ENCODE measurements around the gene USP2. TPM values are rescaled to one million over a fixed set of nuclear protein-coding genes. Genes with fewer than 3 reads are reported as not detected.

Gene USP2
- polyA plus RNA-seq, 3 donors: 0.36 TPM; not detected in 2

- Mint-ChIP-seq H3K36me3 (peaks cover 51 to 69% of the 10 kb centered on the region in 2 donors), H3K27me3 (ENCODE audit: low read depth in 3 of 3) (peaks cover 3 to 11% (median 9%) of the 10 kb centered on the region in 3 donors), H3K4me1 (no peaks in the 10 kb centered on the region), H3K27ac (no peak overlapping the region), H3K9me3 (no peaks in the 10 kb centered on the region), H3K4me3 (no peak overlapping the region)
- intact Hi-C loops (cut with micrococcal nuclease): no loop called here
- H3K27ac ChIP-seq (ENCODE audit: low read depth in 1 of 2, low read length in 2 of 2): no peak overlapping the region
- 93% methylated on average over 5 of the region's 5 CpGs for WGBS (ENCODE audit: insufficient coverage)
- H3K27me3 ChIP-seq (ENCODE audit: control insufficient read depth in 2 of 2, insufficient read depth in 2 of 2, low read length in 2 of 2): no peaks in the 10 kb centered on the region
- no peak overlapping the region for H2AFZ ChIP-seq (ENCODE audit: insufficient read depth, low read depth, low read length, poor library complexity, severe bottlenecking)
- no peak overlapping the region for H3K4me2 ChIP-seq (replicated peaks; ENCODE audit: extremely low read depth, low read length, poor library complexity, severe bottlenecking)
- H3K9me3 ChIP-seq (replicated peaks in 1 of 2; ENCODE audit: control insufficient read depth in 1 of 2, insufficient read depth in 1 of 2, low read length in 2 of 2): no peaks in the 10 kb centered on the region
- DNase-seq: no peak
- no peak overlapping the region for H3K9ac ChIP-seq (ENCODE audit: insufficient read depth, low read length, poor library complexity, severe bottlenecking)
- no peak overlapping the region for H3K4me3 ChIP-seq (replicated peaks in 1 of 3; ENCODE audit: low read depth in 2 of 3, low read length in 3 of 3)
- peaks cover 65% of the 10 kb centered on the region for H4K20me1 ChIP-seq (ENCODE audit: insufficient read depth, low read length)
- H3K79me2 ChIP-seq (ENCODE audit: insufficient read depth, low read length): no peaks in the 10 kb centered on the region
- TF ChIP-seq CTCF (IDR thresholded peaks at IDR 0.05): no peak
- H3K36me3 ChIP-seq (replicated peaks in 1 of 2; ENCODE audit: control insufficient read depth in 1 of 2, insufficient read depth in 2 of 2, low read length in 2 of 2): peaks cover 48 to 66% of the 10 kb centered on the region in 2 donors
- no peaks in the 10 kb centered on the region for H3K4me1 ChIP-seq (ENCODE audit: control insufficient read depth in 1 of 2, insufficient read depth in 2 of 2, low read length in 2 of 2)
Observed at GRCh38 chr11:119307974-119308373, 73.5 kb downstream of the USP2 start.

GRCh38 chr11:119307219-119307618 is 74.3 kb downstream of the USP2 start:
- no peaks in the 10 kb centered on the region for H3K79me2 ChIP-seq (ENCODE audit: insufficient read depth, low read length)
- peaks cover 55 to 74% of the 10 kb centered on the region in 2 donors for H3K36me3 ChIP-seq (replicated peaks in 1 of 2; ENCODE audit: control insufficient read depth in 1 of 2, insufficient read depth in 2 of 2, low read length in 2 of 2)
- H2AFZ ChIP-seq (ENCODE audit: insufficient read depth, low read depth, low read length, poor library complexity, severe bottlenecking): no peak overlapping the region
- no peaks in the 10 kb centered on the region for H3K4me1 ChIP-seq (ENCODE audit: control insufficient read depth in 1 of 2, insufficient read depth in 2 of 2, low read length in 2 of 2)
- no peaks in the 10 kb centered on the region for H3K9me3 ChIP-seq (replicated peaks in 1 of 2; ENCODE audit: control insufficient read depth in 1 of 2, insufficient read depth in 1 of 2, low read length in 2 of 2)
- no peak for TF ChIP-seq CTCF (IDR thresholded peaks at IDR 0.05)
- Mint-ChIP-seq H3K27me3 (ENCODE audit: low read depth in 3 of 3) (peaks cover 3 to 8% (median 5%) of the 10 kb centered on the region in 3 donors), H3K4me1 (no peaks in the 10 kb centered on the region), H3K4me3 (no peak overlapping the region), H3K36me3 (peaks cover 59 to 76% of the 10 kb centered on the region in 2 donors), H3K9me3 (no peaks in the 10 kb centered on the region), H3K27ac (no peak overlapping the region)
- H3K9ac ChIP-seq (ENCODE audit: insufficient read depth, low read length, poor library complexity, severe bottlenecking): no peak overlapping the region
- no peaks in the 10 kb centered on the region for H3K27me3 ChIP-seq (ENCODE audit: control insufficient read depth in 2 of 2, insufficient read depth in 2 of 2, low read length in 2 of 2)
- no peak overlapping the region for H3K4me3 ChIP-seq (replicated peaks in 1 of 3; ENCODE audit: low read depth in 2 of 3, low read length in 3 of 3)
- H3K27ac ChIP-seq (ENCODE audit: low read depth in 1 of 2, low read length in 2 of 2): no peak overlapping the region
- DNase-seq: no peak
- H3K4me2 ChIP-seq (replicated peaks; ENCODE audit: extremely low read depth, low read length, poor library complexity, severe bottlenecking): no peak overlapping the region
- WGBS (ENCODE audit: insufficient coverage): no CpG with 5 or more reads among the region's 1 CpG
- intact Hi-C loops (cut with micrococcal nuclease): no loop called here
- H4K20me1 ChIP-seq (ENCODE audit: insufficient read depth, low read length): peaks cover 72% of the 10 kb centered on the region

All from CD14-positive monocyte (primary cell).